GM23248 (cell line): ENCODE data around the gene OR1E2.

ENCODE experiments used
- EZH2 ChIP-seq: fragments of 200-600 bp; sonication (generic); IDR thresholded peaks from 2 replicates; pipeline ENCODE4 v1.6.1; 2018; ENCODE audit warnings: antibody characterized with exemption, mild to moderate bottlenecking; ENCODE audit not compliant: insufficient read depth, poor library complexity, severe bottlenecking
- EZH2phosphoT487 ChIP-seq: fragments of 200-600 bp; sonication (generic); IDR thresholded peaks from 2 replicates; pipeline ENCODE4 v1.6.1; 2018; ENCODE audit warnings: antibody characterized with exemption, moderate library complexity, mild to moderate bottlenecking, low read depth; ENCODE audit not compliant: insufficient read depth

DNA sequence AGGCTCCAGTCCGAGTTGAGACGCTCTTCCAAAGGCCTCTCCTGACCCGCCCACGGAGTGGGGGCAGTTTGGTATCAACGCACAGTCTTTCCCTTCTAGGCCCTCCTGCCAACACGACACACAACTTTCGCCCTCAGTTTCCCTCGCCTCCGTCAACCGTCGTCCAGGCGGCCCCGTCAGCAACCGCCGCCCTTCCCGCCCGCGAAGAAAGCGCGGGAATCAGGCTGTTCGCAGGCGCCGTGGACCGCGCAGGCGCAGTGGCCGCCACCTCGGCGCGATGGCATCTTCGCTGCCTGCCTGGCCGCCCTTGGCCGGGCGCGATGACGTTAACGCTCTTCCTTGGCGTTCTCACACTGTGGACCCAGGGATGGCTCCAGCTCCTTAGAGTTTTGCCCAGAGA is 38.0 kb upstream of the OR1E2 start, which contains the start of gene SPATA22:
- no peak for TF ChIP-seq EZH2
- TF ChIP-seq EZH2phosphoT487 = no peak
